OCI-LY3 (cell line): ENCODE data around the gene LRRC32.

Experiments used
- CTCF ChIP-seq: fragments of 200-600, 300-600 bp; sonication (generic); IDR thresholded peaks from 2 replicates; pipeline ENCODE4 v1.5.1; 2014; ENCODE audit warnings: antibody characterized with exemption, low read length, low read depth
- EZH2phosphoT487 ChIP-seq: fragments of 200-600 bp; shearing (Covaris generic); IDR thresholded peaks from 2 replicates; pipeline ENCODE4 v1.6.1; 2018; ENCODE audit warnings: antibody characterized with exemption, mixed run types, low read depth

GRCh38 chr11:76630600-76631281 lies 39.8 kb downstream of the LRRC32 start:
- TF ChIP-seq CTCF (no peak), EZH2phosphoT487 (no peak)
